GM23338 (cell line): Measurements from ENCODE around the gene PIGS. TPM values are rescaled to one million over a fixed set of nuclear protein-coding genes. Genes with fewer than 3 reads are reported as not detected.

Experiments
- ATAC-seq: fragments of 200-7000 bp; cut with Tn5 transposase; 3 replicates; pipeline ENCODE4 v1.9.1; 2020
- DNase-seq: peaks from one replicate; pipeline ENCODE4 v3.0.0-alpha.2; 2015; ENCODE audit warnings: low spot score
- H2AFZ ChIP-seq: fragments of 200-600 bp; sonication (generic); 2 replicates; pipeline ENCODE4 v1.8.0; 2016; ENCODE audit warnings: antibody characterized with exemption, mild to moderate bottlenecking, moderate library complexity
- H3F3A ChIP-seq: fragments of 200-600 bp; sonication (generic); replicated peaks from 2 replicates; pipeline ENCODE4 v1.8.0; 2017; ENCODE audit warnings: antibody characterized with exemption, mixed run types, low read depth
- H3K27ac ChIP-seq: fragments of 200-600 bp; sonication (generic); 2 replicates; pipeline ENCODE4 v1.6.1; 2016; ENCODE audit warnings: low read depth
- H3K27me3 ChIP-seq: fragments of 200-600 bp; sonication (generic); 2 replicates; pipeline ENCODE4 v1.8.0; 2016; ENCODE audit warnings: mild to moderate bottlenecking, mixed run types, moderate library complexity; ENCODE audit not compliant: insufficient read depth
- H3K36me3 ChIP-seq: fragments of 200-600 bp; sonication (generic); 2 replicates; pipeline ENCODE4 v1.8.0; 2016; ENCODE audit warnings: mild to moderate bottlenecking; ENCODE audit not compliant: insufficient read depth
- H3K4me1 ChIP-seq: fragments of 200-600 bp; sonication (generic); 2 replicates; pipeline ENCODE4 v1.8.0; 2016; ENCODE audit warnings: mild to moderate bottlenecking, moderate library complexity; ENCODE audit not compliant: insufficient read depth
- H3K4me2 ChIP-seq: fragments of 200-600 bp; sonication (generic); 2 replicates; pipeline ENCODE4 v1.7.1; 2017; ENCODE audit warnings: mixed run types
- H3K4me3 ChIP-seq: fragments of 200-600 bp; sonication (generic); 2 replicates; pipeline ENCODE4 v1.6.1; 2016; ENCODE audit warnings: mixed run types
- H3K79me2 ChIP-seq: fragments of 200-600 bp; sonication (generic); replicated peaks from 2 replicates; pipeline ENCODE4 v1.8.0; 2017; ENCODE audit warnings: mild to moderate bottlenecking; ENCODE audit not compliant: insufficient read depth
- H3K9me2 ChIP-seq: fragments of 200-600 bp; sonication (generic); 2 replicates; pipeline ENCODE4 v1.8.0; 2017; ENCODE audit not compliant: insufficient read depth
- H4K20me1 ChIP-seq: fragments of 200-600 bp; sonication (generic); replicated peaks from 2 replicates; pipeline ENCODE4 v1.8.0; 2017; ENCODE audit warnings: mild to moderate bottlenecking; ENCODE audit not compliant: insufficient read depth
- H3K27ac Mint-ChIP-seq: 2 replicates; pipeline ENCODE4 v1.8.0; 2020; ENCODE audit warnings: inconsistent platforms, mild to moderate bottlenecking, moderate library complexity, mixed read lengths
- H3K27me3 Mint-ChIP-seq: 3 replicates; pipeline ENCODE4 v1.8.0; 2022; ENCODE audit warnings: low read depth, mild to moderate bottlenecking, moderate library complexity, mixed read lengths, inconsistent platforms; ENCODE audit not compliant: insufficient read depth, poor library complexity
- H3K36me3 Mint-ChIP-seq: 3 replicates; pipeline ENCODE4 v1.8.0; 2021; ENCODE audit warnings: low read depth, mild to moderate bottlenecking, inconsistent platforms, moderate library complexity, mixed read lengths
- H3K4me1 Mint-ChIP-seq: 3 replicates; pipeline ENCODE4 v1.8.0; 2020; ENCODE audit warnings: mild to moderate bottlenecking, inconsistent platforms, mixed read lengths
- H3K4me3 Mint-ChIP-seq: 3 replicates; pipeline ENCODE4 v1.8.0; 2021; ENCODE audit warnings: moderate library complexity, mild to moderate bottlenecking, inconsistent platforms, mixed read lengths
- H3K9me3 Mint-ChIP-seq: 3 replicates; pipeline ENCODE4 v1.8.0; 2020; ENCODE audit warnings: moderate library complexity, mild to moderate bottlenecking, inconsistent platforms, mixed read lengths
- CREB1 ChIP-seq: fragments of 250-450 bp; sonication (Bioruptor Pico); IDR thresholded peaks from 2 replicates; pipeline ENCODE4 v1.5.0; 2020; ENCODE audit warnings: low read depth, mild to moderate bottlenecking, moderate library complexity
- ETS1 ChIP-seq: IDR thresholded peaks from 2 replicates; pipeline ENCODE4 v1.6.1; 2016; ENCODE audit warnings: antibody characterized with exemption
- EZH2phosphoT487 ChIP-seq: fragments of 200-600 bp; sonication (generic); IDR thresholded peaks from one replicate; pipeline ENCODE4 v1.8.1; 2018; ENCODE audit warnings: antibody characterized with exemption; ENCODE audit not compliant: unreplicated experiment
- JUNB ChIP-seq: IDR thresholded peaks from one replicate; pipeline ENCODE4 v1.6.1; 2016; ENCODE audit warnings: antibody characterized with exemption; ENCODE audit not compliant: unreplicated experiment
- NANOG ChIP-seq: IDR thresholded peaks from 2 replicates; pipeline ENCODE4 v1.6.1; 2016; ENCODE audit warnings: antibody characterized with exemption, borderline replicate concordance
- POLR2AphosphoS5 ChIP-seq: IDR thresholded peaks from 2 replicates; pipeline ENCODE4 v1.6.1; 2016; ENCODE audit warnings: antibody characterized with exemption, low read depth
- STAT1 ChIP-seq: IDR thresholded peaks from one replicate; pipeline ENCODE4 v1.6.1; 2016; ENCODE audit warnings: antibody characterized with exemption; ENCODE audit not compliant: unreplicated experiment
- ZNF114 ChIP-seq: fragments of 250-450 bp; sonication (Bioruptor Pico); IDR thresholded peaks from 2 replicates; pipeline ENCODE4 v1.5.0; 2020; ENCODE audit warnings: mild to moderate bottlenecking, moderate library complexity
- ZNF331 ChIP-seq: fragments of 250-450 bp; sonication (Bioruptor Pico); IDR thresholded peaks from 2 replicates; pipeline ENCODE4 v1.5.0; 2020; ENCODE audit warnings: low read depth, mild to moderate bottlenecking, moderate library complexity
- ZNF462 ChIP-seq: fragments of 250-450 bp; sonication (Bioruptor Pico); IDR thresholded peaks from 2 replicates; pipeline ENCODE4 v1.5.0; 2020; ENCODE audit warnings: mild to moderate bottlenecking, moderate library complexity
- polyA plus RNA-seq: library from polyadenylated mRNA; unstranded; fragments of >200 nt; fragmentation: Nextera tagmentation; extraction: Ambion mirVana; gene quantifications from 2 replicates; pipeline ENCODE4 v1.2.1, GENCODE V29; 2016
- total RNA-seq: library from RNA; depleted of rRNA; stranded (reverse); fragments of >200 nt; shearing (Covaris generic); gene quantifications from 2 replicates; pipeline ENCODE4 v1.2.3, GENCODE V29; 2014

The PIGS gene
- total and polyA plus RNA-seq, 2 experiments from 2014 or later = 16.4 to 53.2 TPM

GRCh38 chr17:28578246-28579195, 7.2 kb upstream of the PIGS start:
- no peak for DNase-seq
- Mint-ChIP-seq H3K27ac (no peak overlapping the region), H3K9me3 (no peaks in the 10 kb centered on the region), H3K36me3 (peaks cover 46% of the 10 kb centered on the region), H3K4me1 (peaks cover 15% of the 10 kb centered on the region), H3K27me3 (peaks cover 9% of the 10 kb centered on the region), H3K4me3 (no peak overlapping the region)
- peaks cover 15% of the 10 kb centered on the region for H3F3A ChIP-seq
- TF ChIP-seq ETS1 (no peak), NANOG (no peak), CREB1 (CRISPR knock-in tag) (no peak), JUNB (no peak)
- no peak overlapping the region for H3K4me3 ChIP-seq
- H3K4me2 ChIP-seq = no peak overlapping the region
- ATAC-seq = no peak
- H3K27me3 ChIP-seq = no peaks in the 10 kb centered on the region
- no peak overlapping the region; the same call in 1 of the 2 replicates for H3K27ac ChIP-seq
- H4K20me1 ChIP-seq = peaks cover 14% of the 10 kb centered on the region; the same call in 1 of the 2 replicates
- H3K4me1 ChIP-seq = peaks cover 13% of the 10 kb centered on the region; the same call in 1 of the 2 replicates
- H2AFZ ChIP-seq = no peak overlapping the region
- H3K9me2 ChIP-seq = no peaks in the 10 kb centered on the region
- H3K36me3 ChIP-seq = peaks cover 49% of the 10 kb centered on the region
- H3K79me2 ChIP-seq = no peaks in the 10 kb centered on the region

- DNase-seq = no peak
- H3K27me3 Mint-ChIP-seq = peaks cover 10% of the 10 kb centered on the region
- H3K36me3 ChIP-seq = peaks cover 38% of the 10 kb centered on the region
- peaks cover 46% of the 10 kb centered on the region for H3K36me3 Mint-ChIP-seq
- no peaks in the 10 kb centered on the region for H3K27me3 ChIP-seq
- peaks cover 15% of the 10 kb centered on the region for H3F3A ChIP-seq
- H3K27ac Mint-ChIP-seq = peak overlapping the region; percentile 93
- peak overlapping the region; percentile 85 for H3K27ac ChIP-seq
- no peak overlapping the region for H3K4me3 ChIP-seq
- no peaks in the 10 kb centered on the region for H3K79me2 ChIP-seq
- H3K9me3 Mint-ChIP-seq = no peaks in the 10 kb centered on the region
- no peak for ATAC-seq
- peaks cover 17% of the 10 kb centered on the region for H3K4me1 Mint-ChIP-seq
- H3K4me1 ChIP-seq = peaks cover 13% of the 10 kb centered on the region; the same call in 1 of the 2 replicates
- peak overlapping the region; percentile 45; the same call in 1 of the 3 replicates for H3K4me3 Mint-ChIP-seq
- no peaks in the 10 kb centered on the region for H3K9me2 ChIP-seq
- peak overlapping the region; percentile 46; the same call in 1 of the 2 replicates for H3K4me2 ChIP-seq
- no peak overlapping the region for H2AFZ ChIP-seq
- 0 out of 2 replicates have a peak, but pooled peaks cover 7% of the 10 kb centered on the region for H4K20me1 ChIP-seq
- TF ChIP-seq POLR2AphosphoS5 (no peak), ZNF331 (CRISPR knock-in tag) (no peak), NANOG (no peak), ZNF462 (CRISPR knock-in tag) (no peak), JUNB (no peak), ZNF114 (no peak), CREB1 (CRISPR knock-in tag) (no peak), EZH2phosphoT487 (no peak), ETS1 (no peak), STAT1 (no peak)
Measured at GRCh38 chr17:28577466-28577824, 6.1 kb upstream of the PIGS start.
